IPS-18c (cell line): ENCODE data around the gene DAB1.

Source experiments
- H3K4me3 ChIP-seq: 2 replicates; pipeline ENCODE4 v1.7.0; 2013; ENCODE audit warnings: low read depth, mild to moderate bottlenecking, low read length, moderate library complexity; ENCODE audit not compliant: insufficient read depth
- H3K9me3 ChIP-seq: one replicate; pipeline ENCODE4 v1.6.1; 2013; ENCODE audit warnings: mild to moderate bottlenecking, low read length, moderate library complexity; ENCODE audit not compliant: control insufficient read depth, insufficient read depth

DAB1 gene

GRCh38 chr1:57341721-57342120 is 82.1 kb downstream of the DAB1 start:
- no peaks in the 10 kb centered on the region for H3K9me3 ChIP-seq
- H3K4me3 ChIP-seq, result no peak overlapping the region

DNA sequence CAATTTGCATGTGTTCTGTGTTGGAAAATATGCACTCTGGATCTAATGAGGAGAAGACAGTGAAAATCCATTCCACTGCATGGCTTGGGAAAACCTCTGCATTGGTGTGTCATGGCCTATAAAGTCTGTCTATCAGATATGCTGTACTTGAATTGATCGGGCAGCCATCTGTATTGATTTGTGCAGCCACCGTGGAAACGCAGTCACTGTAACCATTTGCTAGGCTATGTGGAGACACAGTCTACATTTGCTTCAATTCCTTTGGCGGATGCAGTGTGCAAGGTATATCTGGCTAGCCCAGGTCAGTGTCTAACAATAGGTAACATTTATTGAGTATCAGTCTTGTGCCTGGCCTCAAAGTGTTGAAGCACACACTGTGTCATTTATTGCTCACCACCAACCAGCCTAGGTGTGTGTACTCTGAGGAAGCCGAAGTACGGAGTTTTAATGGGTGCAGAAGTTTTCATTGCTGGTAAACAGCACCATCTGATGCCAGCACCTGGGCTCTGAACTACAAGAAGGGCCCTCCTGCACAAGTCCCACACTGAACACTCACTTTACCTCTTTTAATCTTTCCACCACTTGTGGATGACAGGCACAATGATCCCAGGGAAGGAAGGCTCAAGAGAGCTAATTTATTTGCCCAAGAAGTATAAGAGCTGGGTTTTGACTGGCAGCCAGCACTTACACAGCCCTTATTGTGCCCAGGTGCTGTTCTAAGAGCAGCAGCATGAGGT is 83.4 kb downstream of the DAB1 start:
- Histone ChIP-seq H3K4me3 (no peak overlapping the region), H3K9me3 (no peaks in the 10 kb centered on the region)

- no peak overlapping the region for H3K4me3 ChIP-seq
- H3K9me3 ChIP-seq, result no peaks in the 10 kb centered on the region
These were observed 86.2 kb downstream of the DAB1 start for GRCh38 chr1:57337623-57338022.

DNA sequence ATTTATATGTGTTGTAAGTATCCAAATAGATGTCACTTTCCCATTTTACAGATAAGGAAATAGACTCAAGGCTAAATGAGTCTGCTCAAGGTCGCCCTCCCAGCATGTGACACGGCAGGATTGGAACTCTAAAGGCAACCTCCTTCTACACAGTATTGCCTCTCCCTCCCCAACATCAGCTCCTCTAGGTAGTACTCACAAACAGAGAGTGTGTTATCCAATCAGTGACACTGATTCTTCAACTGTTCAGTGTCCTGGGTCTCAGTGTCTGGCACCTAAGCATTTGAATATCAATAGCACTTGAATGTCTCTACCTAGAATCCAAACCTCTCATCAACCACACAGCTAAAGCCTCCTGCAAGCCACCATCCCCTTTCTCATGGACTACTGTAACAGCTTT is 87.1 kb downstream of the DAB1 start:
- H3K9me3 ChIP-seq, result no peaks in the 10 kb centered on the region
- H3K4me3 ChIP-seq, result no peak overlapping the region

- H3K9me3 ChIP-seq, result no peaks in the 10 kb centered on the region
- H3K4me3 ChIP-seq, result no peak overlapping the region
These were observed 92.2 kb downstream of the DAB1 start for GRCh38 chr1:57331620-57332019.

GRCh38 chr1:57329937-57330336 is 93.9 kb downstream of the DAB1 start:
- Histone ChIP-seq H3K4me3 (no peak overlapping the region), H3K9me3 (no peaks in the 10 kb centered on the region)

GRCh38 chr1:57329001-57329527 is 94.8 kb downstream of the DAB1 start:
- no peak overlapping the region for H3K4me3 ChIP-seq
- H3K9me3 ChIP-seq, result no peaks in the 10 kb centered on the region

GRCh38 chr1:57327946-57328345 is 95.9 kb downstream of the DAB1 start:
- Histone ChIP-seq H3K9me3 (no peaks in the 10 kb centered on the region), H3K4me3 (no peak overlapping the region)

GRCh38 chr1:57327336-57327735 is 96.5 kb downstream of the DAB1 start:
- Histone ChIP-seq H3K4me3 (no peak overlapping the region), H3K9me3 (no peaks in the 10 kb centered on the region)

- Histone ChIP-seq H3K9me3 (no peaks in the 10 kb centered on the region), H3K4me3 (no peak overlapping the region)
These were observed 98.3 kb downstream of the DAB1 start for GRCh38 chr1:57325536-57325935.

DNA sequence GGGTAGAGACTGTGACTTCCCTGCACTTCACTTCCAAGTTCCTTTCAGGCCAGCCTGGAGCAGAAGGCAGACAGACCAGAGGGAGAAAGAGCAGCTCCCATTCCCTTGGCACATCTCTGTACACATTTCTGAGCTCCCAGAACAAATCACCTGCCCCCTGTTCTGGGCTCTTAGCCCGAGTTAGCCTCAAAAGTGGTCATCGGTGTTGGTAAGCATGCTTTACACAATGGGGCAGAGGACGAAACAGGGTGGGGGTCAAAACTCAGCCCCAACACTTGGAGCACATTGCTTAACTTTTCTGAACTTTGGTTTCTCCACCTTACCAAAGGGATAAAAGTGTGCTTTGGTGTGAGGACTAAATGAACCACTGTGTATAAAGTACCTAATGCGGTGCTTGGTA is 98.7 kb downstream of the DAB1 start:
- Histone ChIP-seq H3K9me3 (no peaks in the 10 kb centered on the region), H3K4me3 (no peak overlapping the region)

DNA sequence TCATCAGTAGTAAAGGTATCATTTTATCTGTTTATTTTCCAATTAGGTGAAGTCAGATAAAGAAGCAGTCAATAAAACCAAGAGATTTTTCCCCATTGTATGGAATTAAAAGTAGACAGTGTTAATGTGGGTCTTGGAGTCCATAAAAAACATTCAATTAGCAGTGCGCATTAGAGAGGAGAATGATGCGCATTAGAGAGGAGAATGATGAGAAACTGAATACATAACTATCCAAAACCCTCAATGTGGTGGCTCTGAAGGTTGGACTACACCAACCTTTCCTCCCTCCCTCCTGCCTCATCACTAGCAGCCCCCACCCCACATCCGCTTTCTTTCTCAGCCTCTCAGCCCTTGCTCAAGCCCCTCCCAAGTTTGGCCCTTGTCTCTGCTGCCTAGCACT is 99.5 kb downstream of the DAB1 start:
- no peak overlapping the region for H3K4me3 ChIP-seq
- no peaks in the 10 kb centered on the region for H3K9me3 ChIP-seq

DNA sequence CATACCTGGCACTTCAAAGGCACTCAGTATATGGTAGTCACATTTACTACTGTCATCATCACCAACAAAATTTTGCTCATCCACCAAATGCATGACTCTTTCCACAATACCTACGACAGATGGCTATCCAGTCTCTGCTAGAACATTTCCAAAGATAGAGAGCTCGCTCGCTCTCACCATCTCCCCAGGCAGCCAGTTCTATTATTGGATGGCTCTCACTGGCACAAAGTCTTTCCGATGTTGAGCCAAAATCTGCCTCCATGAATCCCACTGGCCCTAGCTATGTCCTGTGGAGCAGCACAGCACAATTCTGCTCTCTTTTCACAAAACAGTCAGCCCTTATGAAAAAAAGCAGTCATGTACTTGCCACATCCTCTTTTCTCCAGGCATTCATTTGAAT is 102.1 kb downstream of the DAB1 start:
- Histone ChIP-seq H3K4me3 (no peak overlapping the region), H3K9me3 (no peaks in the 10 kb centered on the region)

- no peaks in the 10 kb centered on the region for H3K9me3 ChIP-seq
- no peak overlapping the region for H3K4me3 ChIP-seq
These were observed 104.1 kb downstream of the DAB1 start for GRCh38 chr1:57319791-57320190.

- Histone ChIP-seq H3K9me3 (no peaks in the 10 kb centered on the region), H3K4me3 (no peak overlapping the region)
These were observed 104.7 kb downstream of the DAB1 start for GRCh38 chr1:57319165-57319564.

DNA sequence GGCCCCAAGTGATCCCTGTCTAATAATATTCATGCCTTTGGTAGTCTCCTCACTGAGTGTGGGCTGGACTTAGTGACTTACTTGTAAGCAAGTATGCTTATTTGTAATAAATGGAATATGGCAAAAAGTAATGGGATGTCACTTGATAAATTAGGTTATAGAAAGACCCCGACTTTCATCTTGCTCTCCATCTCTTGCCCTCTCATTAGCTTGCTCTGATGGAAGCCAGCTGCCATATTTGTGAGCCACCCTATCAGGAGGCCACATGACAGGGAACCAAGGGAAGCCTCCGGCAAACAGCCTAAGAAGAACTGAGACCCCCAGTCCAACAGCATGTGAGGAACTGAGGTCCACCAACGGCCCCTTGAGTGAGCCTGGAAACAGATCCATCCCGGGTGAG is 107.0 kb downstream of the DAB1 start:
- H3K9me3 ChIP-seq, result no peaks in the 10 kb centered on the region
- H3K4me3 ChIP-seq, result no peak overlapping the region

DNA sequence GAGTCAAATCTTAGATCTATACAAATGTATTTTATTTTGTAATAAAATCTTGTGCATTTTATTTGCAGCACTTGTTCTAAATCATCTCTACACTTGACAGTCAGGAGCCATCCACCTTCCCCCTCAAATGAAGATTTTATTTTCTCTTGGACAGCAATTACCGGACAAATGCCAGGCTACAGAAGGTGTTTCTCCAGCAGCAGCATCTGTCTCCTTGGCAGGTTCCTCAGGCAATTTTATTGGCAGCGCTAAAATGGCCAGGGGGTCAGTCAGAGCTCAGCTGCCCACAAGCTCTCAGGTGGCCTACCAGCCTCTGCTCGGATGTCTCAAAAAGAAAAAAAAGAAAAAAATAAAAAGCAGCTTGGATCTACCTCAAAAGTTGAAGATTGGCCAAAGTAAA is 107.6 kb downstream of the DAB1 start:
- no peaks in the 10 kb centered on the region for H3K9me3 ChIP-seq

GRCh38 chr1:57312869-57313268 is 111.0 kb downstream of the DAB1 start:
- H3K9me3 ChIP-seq, result no peaks in the 10 kb centered on the region

More for the DNA sequence above, 107.6 kb downstream of the DAB1 start:
- H3K4me3 ChIP-seq, result no peak overlapping the region

GRCh38 chr1:57311411-57311810 is 112.4 kb downstream of the DAB1 start:
- H3K4me3 ChIP-seq, result no peak overlapping the region
- no peaks in the 10 kb centered on the region for H3K9me3 ChIP-seq

More at GRCh38 chr1:57312869-57313268, 111.0 kb downstream of the DAB1 start:
- H3K4me3 ChIP-seq, result no peak overlapping the region
